Femur (tissue), 1 donor: Measurements from ENCODE around the gene PPM1B.
"Not testable (repeated sequence)": the region's sequence is repeated elsewhere in the genome, so short reads cannot be mapped to it uniquely, and the experiment has no call there.

Experiments used
- DNase-seq: peaks from one replicate; pipeline ENCODE4 v3.0.0-alpha.2; 2017

The PPM1B gene

GRCh38 chr2:44203542-44203941 lies 34.9 kb downstream of the PPM1B start:
- DNase-seq: no peak

GRCh38 chr2:44205169-44205568 lies 36.5 kb downstream of the PPM1B start:
- no peak for DNase-seq

GRCh38 chr2:44207102-44207501 lies 38.4 kb downstream of the PPM1B start:
- no peak for DNase-seq

GRCh38 chr2:44207648-44208047 lies 39.0 kb downstream of the PPM1B start:
- not testable (repeated sequence) for DNase-seq

- DNase-seq: no peak
Measured at GRCh38 chr2:44210362-44210761, 41.7 kb downstream of the PPM1B start.

GRCh38 chr2:44211183-44211582 lies 42.5 kb downstream of the PPM1B start:
- DNase-seq: no peak

GRCh38 chr2:44212302-44212701 lies 43.6 kb downstream of the PPM1B start:
- DNase-seq: no peak

GRCh38 chr2:44215827-44216226 lies 47.2 kb downstream of the PPM1B start:
- DNase-seq: no peak

GRCh38 chr2:44218771-44219170 lies 50.1 kb downstream of the PPM1B start:
- no peak for DNase-seq

GRCh38 chr2:44226753-44227152 lies 58.1 kb downstream of the PPM1B start:
- DNase-seq: no peak

- no peak for DNase-seq
Measured at GRCh38 chr2:44230378-44230777, 61.7 kb downstream of the PPM1B start.

- DNase-seq: no peak
Measured at GRCh38 chr2:44233450-44234128, 64.9 kb downstream of the PPM1B start.

- no peak for DNase-seq
Measured at GRCh38 chr2:44237221-44237620, 68.5 kb downstream of the PPM1B start.

- DNase-seq: no peak
Measured at GRCh38 chr2:44242904-44243303, 74.2 kb downstream of the PPM1B start.

- peak; percentile 53 for DNase-seq
Measured at GRCh38 chr2:44244135-44244871, 75.6 kb downstream of the PPM1B start.

GRCh38 chr2:44245083-44245861 lies 76.6 kb downstream of the PPM1B start:
- DNase-seq: no peak

- DNase-seq: no peak
Measured at GRCh38 chr2:44246436-44246835, 77.8 kb downstream of the PPM1B start.

GRCh38 chr2:44246840-44247369 lies 78.2 kb downstream of the PPM1B start:
- DNase-seq: no peak

GRCh38 chr2:44247924-44248323 lies 79.2 kb downstream of the PPM1B start:
- no peak for DNase-seq

- not testable (repeated sequence) for DNase-seq
Measured at GRCh38 chr2:44249269-44249668, 80.6 kb downstream of the PPM1B start.

- no peak for DNase-seq
Measured at GRCh38 chr2:44250376-44250775, 81.7 kb downstream of the PPM1B start.

- DNase-seq: no peak
Measured at GRCh38 chr2:44254023-44254422, 85.3 kb downstream of the PPM1B start.

- not testable (repeated sequence) for DNase-seq
Measured at GRCh38 chr2:44255704-44256103, 87.0 kb downstream of the PPM1B start.
